ENCODE data around the gene METAP1D.
"Not testable (repeated sequence)": the region's sequence is repeated elsewhere in the genome, so short reads cannot be mapped to it uniquely, and the experiment has no call there.

Gene METAP1D

DNA sequence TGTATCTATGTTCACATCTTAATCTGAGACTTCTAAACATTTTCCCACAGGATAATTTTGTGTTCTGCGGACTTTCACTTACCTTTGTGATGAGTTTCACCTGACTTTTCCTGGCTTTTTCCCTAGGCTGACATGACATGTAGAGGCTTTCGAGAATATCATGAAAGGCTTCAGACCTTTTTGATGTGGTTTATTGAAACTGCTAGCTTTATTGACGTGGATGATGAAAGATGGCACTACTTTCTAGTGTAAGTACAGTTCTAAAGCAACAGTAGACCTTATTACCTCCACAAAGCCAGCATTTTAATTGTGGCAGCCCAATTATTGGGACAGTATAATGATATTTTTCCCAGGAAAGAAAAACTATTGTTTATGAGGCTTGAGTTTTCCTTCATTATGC, 34.1 kb upstream of the METAP1D start:
- Histone ChIP-seq H3K36me3 (replicated peaks) (no peaks in the 10 kb centered on the region), H3K27ac (no peak overlapping the region), H3K4me3 (ENCODE audit: low read depth, low read length) (no peak overlapping the region), H3K27me3 (replicated peaks) (no peaks in the 10 kb centered on the region)
- TF ChIP-seq, protein P1, sequence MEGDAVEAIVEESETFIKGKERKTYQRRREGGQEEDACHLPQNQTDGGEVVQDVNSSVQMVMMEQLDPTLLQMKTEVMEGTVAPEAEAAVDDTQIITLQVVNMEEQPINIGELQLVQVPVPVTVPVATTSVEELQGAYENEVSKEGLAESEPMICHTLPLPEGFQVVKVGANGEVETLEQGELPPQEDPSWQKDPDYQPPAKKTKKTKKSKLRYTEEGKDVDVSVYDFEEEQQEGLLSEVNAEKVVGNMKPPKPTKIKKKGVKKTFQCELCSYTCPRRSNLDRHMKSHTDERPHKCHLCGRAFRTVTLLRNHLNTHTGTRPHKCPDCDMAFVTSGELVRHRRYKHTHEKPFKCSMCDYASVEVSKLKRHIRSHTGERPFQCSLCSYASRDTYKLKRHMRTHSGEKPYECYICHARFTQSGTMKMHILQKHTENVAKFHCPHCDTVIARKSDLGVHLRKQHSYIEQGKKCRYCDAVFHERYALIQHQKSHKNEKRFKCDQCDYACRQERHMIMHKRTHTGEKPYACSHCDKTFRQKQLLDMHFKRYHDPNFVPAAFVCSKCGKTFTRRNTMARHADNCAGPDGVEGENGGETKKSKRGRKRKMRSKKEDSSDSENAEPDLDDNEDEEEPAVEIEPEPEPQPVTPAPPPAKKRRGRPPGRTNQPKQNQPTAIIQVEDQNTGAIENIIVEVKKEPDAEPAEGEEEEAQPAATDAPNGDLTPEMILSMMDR (IDR thresholded peaks at IDR 0.05; ENCODE audit: low read depth, low read length, missing control alignments), result no peak
- in situ Hi-C loops (cut with HindIII; ENCODE audit: low pct_ligation_motif_present, low sequenced_read_pairs), result no loop called here
- no peak for DNase-seq

DNA sequence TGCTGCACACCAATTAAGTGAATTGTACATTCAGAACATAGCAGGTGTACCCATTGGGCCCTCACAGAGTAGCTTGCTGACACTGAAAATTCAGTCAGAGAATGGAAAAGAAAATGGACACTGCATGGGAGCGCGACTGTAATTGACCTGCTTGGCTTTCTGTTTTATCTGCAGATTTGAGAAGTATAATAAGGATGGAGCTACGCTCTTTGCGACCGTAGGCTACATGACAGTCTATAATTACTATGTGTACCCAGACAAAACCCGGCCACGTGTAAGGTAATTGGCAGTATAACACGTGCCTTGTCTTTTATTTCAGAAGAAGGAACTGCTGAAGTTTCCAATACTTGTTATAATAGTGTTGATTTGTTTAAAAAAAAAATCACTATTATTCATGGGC, 33.5 kb upstream of the METAP1D start:
- Histone ChIP-seq H3K4me3 (ENCODE audit: low read depth, low read length) (no peak overlapping the region), H3K36me3 (replicated peaks) (no peaks in the 10 kb centered on the region), H3K27me3 (replicated peaks) (no peaks in the 10 kb centered on the region), H3K27ac (no peak overlapping the region)
- TF ChIP-seq, protein P1 (IDR thresholded peaks at IDR 0.05; ENCODE audit: low read depth, low read length, missing control alignments), result no peak
- in situ Hi-C loops (cut with HindIII; ENCODE audit: low pct_ligation_motif_present, low sequenced_read_pairs), result no loop called here
- no peak for DNase-seq

DNA sequence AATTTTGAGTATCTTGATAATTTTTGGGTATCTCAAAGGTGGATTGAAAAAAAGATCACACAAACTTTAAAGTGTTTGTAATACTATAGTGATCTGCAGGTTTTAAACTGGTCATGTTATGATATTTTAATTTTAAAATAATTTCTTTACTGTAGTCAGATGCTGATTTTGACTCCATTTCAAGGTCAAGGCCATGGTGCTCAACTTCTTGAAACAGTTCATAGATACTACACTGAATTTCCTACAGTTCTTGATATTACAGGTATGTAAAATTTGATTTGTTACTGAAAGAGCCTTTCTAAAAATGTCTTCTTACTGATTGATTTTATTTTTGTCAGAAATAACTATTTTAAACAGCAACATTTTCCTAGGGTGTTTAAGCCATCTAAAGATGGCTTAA, 33.1 kb upstream of the METAP1D start:
- TF ChIP-seq, protein P1 (IDR thresholded peaks at IDR 0.05; ENCODE audit: low read depth, low read length, missing control alignments), result no peak
- no peak overlapping the region for H3K4me3 ChIP-seq (ENCODE audit: low read depth, low read length)
- no peak for DNase-seq
- no peaks in the 10 kb centered on the region for H3K27me3 ChIP-seq (replicated peaks)
- in situ Hi-C loops (cut with HindIII; ENCODE audit: low pct_ligation_motif_present, low sequenced_read_pairs), result no loop called here
- no peaks in the 10 kb centered on the region for H3K36me3 ChIP-seq (replicated peaks)
- H3K27ac ChIP-seq, result no peak overlapping the region

DNA sequence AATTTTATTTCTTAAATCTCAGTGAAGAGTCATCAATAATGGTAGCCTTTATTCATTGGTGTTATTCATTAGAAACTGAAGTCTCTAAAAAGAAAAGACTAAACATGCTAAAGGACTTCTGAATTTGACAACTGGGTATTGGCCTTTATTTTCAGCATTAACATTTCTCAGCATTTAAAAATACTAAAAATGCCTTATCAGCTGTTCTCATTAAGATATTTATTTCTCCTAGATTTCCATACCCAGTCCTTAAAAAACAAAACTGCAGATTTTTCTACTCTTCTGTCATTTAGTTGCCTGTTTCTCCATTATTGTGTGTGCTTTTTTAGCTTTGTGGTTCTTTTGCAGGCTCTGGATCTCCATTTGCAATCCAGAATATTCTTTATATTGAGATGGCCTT, 31.2 kb upstream of the METAP1D start:
- TF ChIP-seq, protein P1 (IDR thresholded peaks at IDR 0.05; ENCODE audit: low read depth, low read length, missing control alignments), result no peak
- in situ Hi-C loops (cut with HindIII; ENCODE audit: low pct_ligation_motif_present, low sequenced_read_pairs), result no loop called here
- Histone ChIP-seq H3K27me3 (replicated peaks) (no peaks in the 10 kb centered on the region), H3K27ac (no peak overlapping the region), H3K36me3 (replicated peaks) (no peaks in the 10 kb centered on the region), H3K4me3 (ENCODE audit: low read depth, low read length) (no peak overlapping the region)
- DNase-seq, result no peak

DNA sequence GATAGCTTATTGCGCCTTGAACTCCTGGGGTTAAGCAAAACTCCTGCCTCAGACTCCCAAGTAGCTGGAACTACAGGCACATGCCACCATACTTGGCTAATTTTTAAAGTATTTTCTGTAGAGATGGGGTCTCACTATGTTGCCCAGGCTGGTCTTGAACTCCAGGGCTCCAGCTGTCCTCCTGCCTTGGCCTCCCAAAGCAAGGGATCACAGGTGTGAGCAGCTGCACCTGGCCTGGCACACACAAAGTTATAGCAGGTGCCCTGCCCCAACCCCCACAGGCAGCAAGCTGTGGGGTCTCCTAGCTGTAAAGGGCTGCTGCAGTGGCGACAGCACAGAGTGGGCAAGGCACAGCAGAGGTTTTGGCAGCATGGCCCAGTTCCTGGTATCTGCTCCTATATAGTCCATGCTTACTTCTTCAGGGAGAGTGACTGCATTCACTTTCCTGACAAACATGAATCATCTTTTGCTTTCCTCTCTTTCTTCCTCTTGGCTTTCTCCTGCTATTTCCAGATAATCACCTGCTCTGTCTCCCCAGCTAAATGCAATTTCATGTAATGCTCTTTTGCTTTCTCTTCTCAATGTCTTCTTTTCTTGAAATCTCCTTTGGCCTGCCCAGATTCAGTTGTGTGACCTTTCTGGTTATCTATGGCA, 27.3 kb upstream of the METAP1D start:
- H3K4me3 ChIP-seq (ENCODE audit: low read depth, low read length), result no peak overlapping the region
- H3K27ac ChIP-seq, result no peak overlapping the region
- no peak for DNase-seq
- in situ Hi-C loops (cut with HindIII; ENCODE audit: low pct_ligation_motif_present, low sequenced_read_pairs), result no loop called here
- H3K27me3 ChIP-seq (replicated peaks), result no peaks in the 10 kb centered on the region
- TF ChIP-seq, protein P1 (IDR thresholded peaks at IDR 0.05; ENCODE audit: low read depth, low read length, missing control alignments), result no peak
- no peaks in the 10 kb centered on the region for H3K36me3 ChIP-seq (replicated peaks)

DNA sequence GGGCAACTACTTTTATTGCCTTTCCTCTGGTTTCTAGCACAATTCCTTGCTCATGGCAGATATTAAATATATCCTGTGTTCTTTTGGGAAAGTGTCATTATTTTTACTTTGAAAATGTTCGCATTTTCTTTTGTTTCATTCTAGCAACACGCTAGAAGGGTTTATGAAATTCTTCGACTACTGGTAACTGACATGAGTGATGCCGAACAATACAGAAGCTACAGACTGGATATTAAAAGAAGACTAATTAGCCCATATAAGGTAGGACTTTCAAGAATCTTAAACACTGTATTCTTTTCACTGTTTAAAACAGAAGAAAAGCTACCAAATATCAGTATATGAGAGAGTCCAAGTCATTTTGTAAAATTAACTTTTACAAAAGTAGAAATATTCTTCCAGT, 20.6 kb upstream of the METAP1D start:
- DNase-seq, result no peak
- H3K36me3 ChIP-seq (replicated peaks), result peaks cover 16% of the 10 kb centered on the region
- in situ Hi-C loops (cut with HindIII; ENCODE audit: low pct_ligation_motif_present, low sequenced_read_pairs), result no loop called here
- no peak overlapping the region for H3K27ac ChIP-seq
- TF ChIP-seq, protein P1 (IDR thresholded peaks at IDR 0.05; ENCODE audit: low read depth, low read length, missing control alignments), result no peak
- H3K27me3 ChIP-seq (replicated peaks), result no peaks in the 10 kb centered on the region
- H3K4me3 ChIP-seq (ENCODE audit: low read depth, low read length), result no peak overlapping the region

DNA sequence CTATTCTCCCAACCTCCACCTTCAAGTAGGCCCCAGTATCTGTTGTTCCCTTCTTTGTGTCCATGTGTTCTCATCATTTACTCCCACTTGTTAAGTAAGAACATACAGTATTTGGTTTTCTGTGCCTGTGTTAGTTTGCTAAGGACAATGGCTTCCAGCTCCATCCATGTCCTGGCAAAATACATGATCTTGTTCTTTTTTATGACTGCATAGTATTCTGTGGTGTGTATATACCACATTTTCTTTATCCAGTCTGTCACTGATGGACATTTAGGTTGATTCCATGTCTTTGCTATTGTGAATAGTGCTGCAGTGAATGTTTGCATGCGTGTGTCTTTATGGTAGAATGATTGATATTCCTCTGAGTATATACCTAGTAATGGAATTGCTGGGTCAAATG, 15.8 kb upstream of the METAP1D start:
- in situ Hi-C loops (cut with HindIII; ENCODE audit: low pct_ligation_motif_present, low sequenced_read_pairs); H3K4me3 ChIP-seq (ENCODE audit: low read depth, low read length); H3K27me3 ChIP-seq (replicated peaks); H3K27ac ChIP-seq; DNase-seq: not testable (repeated sequence)
- peaks cover 13% of the 10 kb centered on the region for H3K36me3 ChIP-seq (replicated peaks)
